DOHH2 (cell line): ENCODE measurements around the gene LRWD1.

Experiments
- CTCF ChIP-seq: fragments of 200-600 bp; sonication (generic); IDR thresholded peaks from one replicate; pipeline ENCODE4 v1.5.1; 2014; ENCODE audit warnings: antibody characterized with exemption, mild to moderate bottlenecking, low read depth, low read length; ENCODE audit not compliant: poor library complexity, severe bottlenecking
- EZH2phosphoT487 ChIP-seq: fragments of 200-600 bp; sonication (generic); IDR thresholded peaks from 2 replicates; pipeline ENCODE4 v1.6.1; 2017; ENCODE audit warnings: borderline replicate concordance, mild to moderate bottlenecking, antibody characterized with exemption, low read length, moderate library complexity, mixed read lengths

- TF ChIP-seq CTCF: no peak
- no peak for TF ChIP-seq EZH2phosphoT487
Observed at GRCh38 chr7:102421706-102422240, 43.0 kb upstream of the LRWD1 start.
